DMS114 treated with DMSO at 0.1 percent for 48 hours (cell line): ENCODE measurements around the gene GALC.
A peak's percentile ranks its signal among the peaks of the same experiment; 100 is the strongest.

ENCODE experiments used
- DNase-seq: peaks from one replicate; lab custom pipeline; 2025; ENCODE audit not compliant: unreplicated experiment; lab: John Stamatoyannopoulos, UW

The GALC gene

DNA sequence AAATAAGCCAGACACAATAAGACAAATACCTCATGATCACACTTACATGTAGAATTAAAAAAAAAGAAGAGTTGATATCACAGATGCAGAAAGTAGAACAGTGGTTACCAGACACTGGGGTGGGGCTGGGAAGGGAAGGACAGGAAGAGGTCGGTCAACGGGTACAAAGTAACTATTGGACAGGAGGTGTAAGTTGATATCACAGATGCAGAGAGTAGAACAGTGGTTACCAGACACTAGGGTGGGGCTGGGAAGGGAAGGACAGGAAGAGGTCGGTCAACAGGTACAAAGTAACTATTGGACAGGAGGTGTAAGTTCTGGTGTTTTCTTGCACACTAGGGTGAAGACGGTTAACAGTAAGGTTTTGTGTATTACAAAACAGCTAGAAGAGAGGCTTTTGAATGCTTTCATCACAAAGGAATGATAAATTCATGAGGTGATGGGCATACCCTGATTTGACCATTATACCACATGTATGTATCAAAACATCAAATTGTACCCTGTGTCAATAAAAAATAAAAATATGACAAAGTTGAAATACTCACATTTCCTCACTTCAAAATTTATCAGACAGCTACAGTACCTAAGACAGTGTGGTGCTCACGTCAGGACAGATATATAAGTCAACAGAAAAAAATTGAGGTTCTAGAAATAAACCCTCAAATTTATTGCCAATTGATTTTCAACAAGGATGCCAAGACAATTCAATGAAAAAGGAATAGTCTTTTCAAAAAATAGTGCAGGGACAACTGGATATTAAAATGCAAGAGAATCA is 32.8 kb downstream of the GALC start:
- DNase-seq: no peak

DNA sequence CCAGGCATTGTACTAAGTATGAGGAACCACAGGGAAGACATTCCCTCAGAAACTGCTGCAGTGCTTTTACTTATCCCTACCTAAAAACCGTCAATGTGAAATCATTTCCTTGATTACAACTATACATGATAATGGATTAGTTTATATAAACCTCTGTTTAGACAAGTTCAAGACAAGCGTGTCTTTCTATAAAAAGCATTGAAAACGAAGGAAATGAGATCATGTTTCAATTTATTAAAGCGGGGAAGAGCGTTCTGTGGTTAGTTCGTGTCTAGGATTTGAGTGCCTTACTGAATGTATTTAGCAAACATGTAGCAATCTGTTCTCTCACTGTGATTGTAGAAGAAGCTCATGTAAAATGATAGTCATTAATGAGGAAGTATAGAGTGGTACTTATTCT is 37.5 kb downstream of the GALC start:
- no peak for DNase-seq

DNA sequence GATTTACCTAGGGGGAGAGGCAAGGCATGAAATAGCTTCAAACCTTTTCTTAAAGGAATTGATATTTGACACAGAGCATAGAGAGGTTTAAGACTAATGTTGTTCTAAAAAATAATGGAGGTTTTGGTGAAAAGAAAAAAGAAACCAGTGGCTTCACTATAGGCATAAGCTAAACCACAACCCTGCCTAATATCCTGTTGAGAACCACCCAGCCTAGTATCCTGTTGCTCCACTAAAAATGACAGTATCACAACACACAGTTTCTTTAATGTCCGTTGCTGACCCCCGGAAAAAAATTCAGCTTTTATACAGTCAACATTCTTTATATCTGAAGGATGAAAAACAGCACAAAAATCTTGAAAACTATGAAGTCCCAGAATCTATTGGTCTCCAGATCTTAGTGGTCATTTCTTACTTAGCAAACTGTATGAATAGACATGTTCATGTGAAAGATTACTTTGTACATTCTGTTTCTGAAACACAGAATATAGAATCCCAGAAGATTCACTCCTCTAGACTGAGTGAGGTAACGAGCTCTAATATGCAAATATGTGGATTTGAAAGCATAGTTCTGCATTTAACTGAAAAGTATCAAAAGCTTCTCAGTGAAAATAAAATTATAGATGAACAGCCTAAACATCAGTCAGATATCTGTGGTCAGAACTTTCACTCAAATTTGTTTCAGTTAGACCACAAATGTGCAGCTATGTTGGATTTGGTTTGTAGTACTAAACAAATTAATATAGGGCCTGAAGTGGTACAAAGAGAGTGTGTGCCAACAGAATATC is 40.5 kb downstream of the GALC start:
- DNase-seq: no peak

DNA sequence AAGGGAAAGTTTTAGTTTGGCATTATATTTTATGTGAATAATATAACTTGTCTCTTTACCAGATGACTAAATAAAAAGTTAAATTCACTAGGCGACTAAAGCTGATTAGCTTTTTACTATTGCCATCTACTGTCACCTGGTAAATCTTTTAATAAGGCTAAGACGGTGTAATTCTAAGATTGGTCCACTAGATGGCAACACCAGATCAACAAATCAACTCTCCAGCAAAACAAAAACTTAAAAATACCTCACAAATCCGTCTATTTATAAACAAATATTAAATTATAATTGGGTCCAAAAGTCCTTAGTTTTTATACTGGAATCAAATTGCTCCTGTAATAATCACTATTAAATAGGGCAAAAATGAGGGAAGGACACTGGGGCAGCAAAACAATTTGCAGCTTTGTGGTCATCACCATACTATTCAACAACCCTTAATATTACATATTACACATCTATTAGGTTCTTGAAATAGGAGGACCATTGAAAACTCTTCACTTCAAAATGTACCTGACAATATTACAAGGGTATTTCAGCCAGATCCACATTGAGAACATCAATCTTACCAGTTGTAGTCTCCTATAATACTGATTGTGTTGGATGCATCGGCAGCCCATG is 47.9 kb downstream of the GALC start:
- peak; percentile 21 for DNase-seq

DNA sequence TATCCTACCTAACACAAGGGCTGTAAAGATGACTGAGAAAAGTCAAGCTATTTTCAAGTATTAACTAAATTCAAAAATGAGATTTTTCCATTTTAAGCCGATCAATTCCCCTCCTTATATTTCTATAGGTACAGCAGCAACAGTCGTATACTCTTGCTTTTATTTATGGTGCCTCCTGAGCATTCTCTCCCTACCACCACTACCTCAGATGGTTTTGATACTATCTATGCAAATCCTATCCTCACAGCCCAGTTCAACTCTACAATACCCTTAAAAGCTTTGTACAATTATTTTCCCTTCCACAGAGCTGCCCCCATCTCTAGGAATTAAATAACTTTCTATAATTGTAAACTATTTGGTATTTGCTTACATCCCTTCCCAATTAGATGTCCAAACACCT is 52.1 kb downstream of the GALC start:
- no peak for DNase-seq

DNA sequence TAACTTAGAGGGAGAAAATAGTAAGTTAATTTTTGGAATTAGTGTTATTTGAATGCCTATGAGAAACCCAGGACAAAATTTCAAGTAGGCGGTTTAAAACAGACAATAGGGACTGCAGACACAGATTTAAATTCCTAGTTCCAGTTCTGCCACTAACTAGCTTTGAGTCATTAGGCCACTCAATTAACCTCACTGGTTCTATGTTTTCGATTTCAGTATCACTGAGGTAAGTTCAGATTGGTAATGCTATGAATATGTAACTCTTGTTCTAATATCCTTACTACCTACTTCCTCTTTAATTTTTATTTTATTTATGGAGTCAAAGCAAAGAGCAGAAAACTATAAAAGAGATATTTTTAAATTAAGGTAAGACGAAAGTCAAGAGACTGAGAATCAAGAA is 52.6 kb downstream of the GALC start:
- no peak for DNase-seq

DNA sequence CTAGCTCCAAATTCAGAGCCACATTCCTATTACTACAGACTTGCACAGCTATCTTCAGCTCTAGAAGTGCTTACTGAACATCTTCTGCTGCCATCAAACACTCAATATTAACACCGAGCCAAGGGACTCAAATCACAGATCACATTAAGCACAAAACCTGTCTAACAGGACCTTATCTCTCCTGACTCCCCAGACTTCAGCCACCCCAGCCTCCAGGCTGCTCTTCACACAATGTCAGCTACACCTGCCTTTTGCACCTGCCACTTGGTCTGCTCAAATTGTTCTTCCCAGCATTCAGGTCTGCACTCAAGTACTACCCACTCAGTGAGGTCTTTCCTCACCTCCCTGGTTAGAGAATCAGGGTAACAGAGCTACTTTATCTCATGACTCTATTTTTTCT is 57.1 kb downstream of the GALC start:
- no peak for DNase-seq

DNA sequence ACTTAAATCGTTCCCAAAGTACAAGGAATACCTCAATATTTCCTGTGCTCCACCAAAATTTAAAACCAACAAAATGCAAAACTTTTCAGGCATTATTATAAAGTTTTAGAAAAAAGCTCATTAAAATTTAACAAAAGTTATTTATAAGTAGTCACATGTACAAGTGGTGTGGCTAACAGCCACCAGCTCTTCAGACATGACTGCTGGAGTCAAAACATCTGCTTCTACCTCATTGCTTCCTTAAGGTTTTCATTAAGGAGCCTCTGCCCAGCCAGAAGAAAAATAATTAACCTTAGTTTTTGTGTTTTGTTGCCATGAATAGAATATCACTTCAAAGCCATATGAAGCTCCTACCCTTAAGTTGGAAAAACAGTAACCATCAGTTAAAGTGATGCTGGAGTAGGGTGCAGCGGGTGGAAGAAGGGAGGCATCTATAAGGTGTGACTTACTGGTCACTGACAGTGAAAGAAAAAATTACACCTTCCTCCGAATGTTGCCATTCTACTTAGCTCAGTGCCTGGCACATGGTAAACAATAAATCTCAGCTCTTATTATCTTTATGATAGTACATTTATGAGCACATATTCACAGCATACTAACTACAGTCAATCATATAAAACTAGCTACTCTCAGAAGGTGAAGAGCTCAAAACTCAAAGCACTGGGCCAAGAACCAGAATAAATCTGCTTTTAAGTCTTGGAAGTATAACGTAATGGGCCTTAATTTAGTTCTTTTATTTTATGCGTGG is 57.7 kb downstream of the GALC start:
- DNase-seq: no peak

DNA sequence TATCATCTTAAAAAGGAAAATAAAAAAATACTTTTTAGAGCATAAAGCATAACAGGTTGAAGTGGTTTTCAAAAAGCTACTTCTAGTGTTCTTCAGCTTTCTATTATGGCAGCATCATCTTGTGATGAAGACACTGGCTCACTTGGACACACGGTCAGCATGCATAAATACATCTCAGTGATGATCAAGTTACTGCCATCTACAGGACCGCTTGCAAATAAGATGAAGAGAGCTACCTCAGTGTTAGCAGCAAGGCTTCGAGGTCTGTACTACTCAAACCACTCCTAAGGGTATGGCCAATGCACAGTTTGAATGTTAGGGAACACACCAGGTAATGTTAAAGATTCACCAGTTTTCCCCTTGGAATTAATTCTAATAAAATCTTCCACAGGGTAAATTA is 58.8 kb downstream of the GALC start:
- no peak for DNase-seq

DNA sequence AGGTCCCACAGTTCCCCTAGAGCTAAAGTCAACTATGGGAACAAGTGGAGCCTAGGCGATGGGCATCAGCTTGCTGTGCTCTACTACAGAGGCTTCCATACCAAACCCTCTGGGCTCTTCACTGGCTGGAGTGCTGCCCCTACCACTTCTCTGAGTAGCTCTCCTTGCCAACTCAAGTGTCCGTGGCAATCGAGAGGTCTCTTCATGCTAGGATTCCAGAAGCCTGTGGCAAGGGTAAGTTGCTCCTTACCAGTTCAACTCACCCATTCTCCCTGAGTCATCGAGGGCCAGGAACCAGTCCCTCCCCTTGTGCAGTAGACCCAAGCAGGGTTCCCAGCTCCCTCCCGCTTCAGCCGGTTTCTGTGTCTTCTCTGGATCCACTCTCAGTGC is 76.1 kb downstream of the GALC start:
- DNase-seq: no peak

DNA sequence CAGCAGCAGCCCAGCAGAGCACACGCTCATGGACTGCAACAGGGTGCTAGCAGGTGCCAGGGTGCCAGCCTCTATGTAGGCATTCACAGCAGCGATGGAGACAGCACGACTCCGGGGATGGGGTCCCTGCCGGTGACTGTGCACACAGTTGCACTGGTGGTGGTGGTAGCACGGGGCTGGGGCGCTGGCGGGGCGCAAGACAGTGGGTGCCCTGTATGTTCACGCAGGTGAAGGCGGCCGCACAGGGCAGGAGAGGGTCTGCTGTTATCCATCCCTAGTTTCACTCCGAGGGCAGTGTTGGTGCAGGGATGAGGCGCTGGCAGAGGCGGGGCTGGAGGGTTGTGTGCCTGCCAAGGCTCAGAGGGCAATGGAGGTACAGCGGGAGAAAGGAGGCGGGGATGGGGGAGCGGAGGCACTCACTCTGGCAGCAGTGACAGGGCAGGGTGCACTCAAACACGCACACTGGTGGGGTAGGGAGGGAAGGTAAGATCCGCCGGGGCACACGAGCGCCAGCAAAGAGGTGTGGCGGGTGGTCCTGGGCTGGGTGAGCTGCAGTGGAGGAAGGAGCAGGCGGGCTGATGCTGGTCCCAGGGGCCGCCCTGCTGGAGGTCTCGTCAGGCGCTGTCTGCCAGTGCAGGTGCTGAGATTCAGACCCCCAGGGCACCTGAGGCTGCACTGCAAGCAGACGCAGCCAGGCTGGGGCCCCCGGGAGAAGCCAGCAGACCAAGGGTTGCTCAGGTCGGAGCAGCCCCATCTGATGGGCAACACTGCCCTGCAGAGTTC is 76.7 kb downstream of the GALC start:
- DNase-seq: no peak

DNA sequence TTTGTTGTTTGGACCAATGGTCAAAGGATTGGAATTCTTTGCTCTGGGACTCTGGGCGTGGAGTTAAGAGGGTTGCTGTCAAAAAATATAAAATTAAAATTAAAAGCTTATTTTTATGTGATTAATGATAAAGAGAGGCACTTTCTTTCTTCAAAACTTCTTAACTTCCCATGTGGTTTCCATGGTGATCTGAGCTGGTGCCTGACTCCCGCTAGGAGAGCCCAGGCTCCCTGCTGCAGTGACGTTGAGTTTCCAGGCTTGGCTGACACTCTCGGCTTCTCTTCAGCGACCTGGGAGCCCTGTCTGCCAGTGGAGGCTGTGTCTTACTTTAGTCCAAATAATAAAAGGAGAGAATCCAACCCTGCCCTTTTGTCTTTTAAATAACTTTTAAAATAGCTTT is 84.4 kb downstream of the GALC start:
- no peak for DNase-seq

DNA sequence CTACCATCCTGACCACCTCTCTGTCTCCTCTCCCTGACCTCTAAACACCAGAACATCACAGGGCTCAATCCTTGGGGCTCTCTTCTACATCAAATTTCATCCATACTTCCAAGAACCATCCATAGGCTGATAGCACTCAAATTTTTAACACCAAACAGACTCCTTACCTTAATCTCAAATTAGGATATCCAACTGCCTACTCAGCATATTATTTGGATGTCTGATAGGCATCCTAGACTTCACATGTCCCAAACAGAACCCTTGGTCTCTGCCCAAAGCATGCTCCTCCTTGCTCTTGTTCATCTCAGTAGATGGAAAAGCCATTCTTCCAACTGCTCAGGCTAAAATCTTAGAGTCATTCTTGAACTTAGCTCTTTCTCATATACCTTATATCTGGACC is 91.3 kb downstream of the GALC start:
- no peak for DNase-seq

DNA sequence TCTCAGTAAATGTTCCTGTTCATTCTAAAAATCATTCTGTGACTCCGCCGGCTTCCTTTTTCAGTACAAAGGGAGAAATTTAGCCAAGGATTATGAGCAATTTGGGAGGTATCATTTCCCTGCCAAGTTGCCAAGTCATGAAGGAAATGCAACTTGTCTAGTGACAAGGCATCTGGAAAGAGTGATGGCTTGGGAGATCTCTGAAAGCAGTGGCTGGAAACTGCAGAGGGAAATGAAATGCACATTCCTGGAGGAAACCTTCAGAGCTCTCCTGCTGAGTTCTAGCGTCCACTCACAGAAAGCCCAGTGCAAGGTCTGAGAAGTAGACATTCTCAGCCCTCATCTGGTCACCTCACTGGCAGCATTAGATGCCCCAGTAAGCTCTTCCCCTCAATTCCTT is 91.7 kb downstream of the GALC start:
- no peak for DNase-seq

DNA sequence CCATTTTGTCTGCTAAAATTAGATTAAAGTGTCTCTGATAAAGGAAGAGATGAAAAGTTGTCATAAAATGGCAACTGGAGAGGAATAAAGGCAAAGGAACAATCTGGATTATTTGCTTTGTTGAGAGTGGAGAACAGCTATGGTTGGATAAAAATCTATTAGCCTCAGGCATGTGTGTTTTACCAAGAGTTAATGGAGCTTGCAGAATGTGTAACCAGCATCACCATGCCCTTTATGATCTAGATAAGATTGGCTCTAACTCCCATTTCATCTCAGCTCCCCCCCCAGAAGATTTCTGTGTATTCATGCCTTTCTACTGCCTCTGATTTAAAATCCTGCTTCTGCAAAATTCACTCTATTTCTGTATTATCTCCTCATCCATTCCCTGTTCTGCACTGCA is 93.8 kb downstream of the GALC start:
- DNase-seq: no peak

DNA sequence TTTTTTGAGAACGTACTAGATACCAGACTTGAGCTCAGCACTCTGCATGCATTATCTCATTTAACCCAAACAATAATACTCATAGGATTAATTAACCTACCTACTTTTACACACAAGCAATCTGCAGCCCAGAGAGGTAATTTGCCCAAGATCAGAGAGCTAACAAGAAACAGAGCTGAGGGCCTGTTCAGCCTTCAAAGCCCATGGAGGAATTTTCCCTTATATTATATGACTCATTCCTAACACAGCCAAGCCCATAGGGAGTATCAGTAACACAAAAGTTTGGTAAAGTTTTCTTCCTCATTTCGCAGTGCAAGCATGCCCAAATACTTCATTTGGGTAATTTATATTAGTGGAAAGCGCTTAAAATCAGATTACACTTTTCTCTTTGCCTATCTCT is 94.7 kb downstream of the GALC start:
- DNase-seq: no peak

DNA sequence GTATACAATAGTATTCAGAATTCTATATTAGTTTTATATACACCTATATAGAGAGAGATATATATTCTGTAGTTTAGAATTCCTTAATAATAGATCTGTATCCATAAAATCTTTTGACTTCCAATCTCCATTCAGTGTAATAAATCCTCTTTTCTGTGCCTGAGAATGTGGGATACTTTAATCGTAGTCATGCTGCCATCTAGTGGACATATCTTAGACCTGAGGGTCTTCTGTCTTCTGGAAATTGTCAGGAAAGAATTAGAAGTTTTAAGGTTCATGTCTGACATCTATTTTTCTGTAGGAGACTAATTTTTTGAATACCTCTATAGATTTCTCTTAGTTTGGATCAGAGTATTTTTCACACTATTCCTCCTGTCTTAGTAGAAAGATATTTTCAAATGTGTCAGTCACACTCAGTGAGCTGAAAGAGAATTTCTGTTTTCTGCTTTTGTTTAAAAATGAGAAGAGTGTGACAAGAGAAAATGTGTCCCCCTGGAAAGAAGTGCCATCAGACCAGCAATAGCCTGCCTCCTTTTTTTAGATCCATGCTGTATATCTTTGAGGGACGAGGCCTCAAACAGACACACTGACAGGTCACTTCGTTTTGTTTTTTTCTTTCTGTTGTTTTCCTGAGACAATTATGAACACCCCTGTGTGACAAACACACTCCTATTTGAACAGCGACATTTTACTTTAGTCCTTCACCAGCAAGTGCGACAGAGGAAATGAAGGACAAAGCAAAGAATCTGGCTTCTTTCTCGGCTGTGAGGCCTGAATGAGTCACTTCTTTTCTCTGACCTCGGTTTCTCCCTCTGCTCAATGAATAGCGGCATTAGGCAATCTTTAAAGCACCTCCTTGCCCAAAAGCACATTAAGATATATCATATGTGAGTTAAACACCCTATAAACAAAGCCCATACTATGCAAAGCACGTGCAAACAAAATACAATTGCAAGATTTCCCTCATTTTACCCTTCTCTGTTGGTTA is 96.3 kb downstream of the GALC start:
- DNase-seq: peak; percentile 51

DNA sequence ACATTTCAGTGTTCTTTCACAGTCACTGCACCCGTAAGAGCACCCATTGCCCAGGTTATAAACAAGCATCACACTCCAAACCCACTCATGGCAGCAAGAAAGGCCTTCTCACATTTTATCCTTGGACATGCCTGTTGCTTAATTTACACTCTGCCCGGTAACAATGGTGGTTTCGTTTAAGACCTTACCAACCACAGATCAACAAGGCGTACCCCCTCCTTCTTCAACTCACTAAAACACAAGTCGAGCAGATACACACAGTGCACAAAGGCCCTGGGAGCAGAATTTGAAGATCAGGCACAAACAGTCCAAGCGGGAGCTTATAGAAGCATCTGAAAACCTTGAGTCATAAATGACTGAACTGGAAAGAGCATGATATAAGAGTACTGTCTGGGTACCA is 98.1 kb downstream of the GALC start:
- no peak for DNase-seq

DNA sequence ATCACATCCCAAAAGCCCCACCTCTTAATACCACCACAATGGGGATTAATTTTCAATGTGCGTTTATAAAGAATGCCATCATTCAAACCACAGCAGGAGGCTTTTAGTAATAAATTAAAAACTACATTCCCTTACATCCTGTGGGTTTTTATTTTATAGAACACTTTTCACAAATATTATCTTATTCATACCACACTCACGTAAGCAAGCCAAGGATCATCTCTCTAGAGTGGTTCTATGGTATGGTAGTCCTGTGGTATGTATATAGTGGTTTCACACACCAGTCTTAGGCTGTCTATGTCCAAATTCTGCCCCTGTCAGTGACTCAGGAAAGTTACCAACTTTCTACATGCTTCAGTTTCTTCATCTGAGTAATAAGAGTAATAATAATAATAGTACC is 100.2 kb downstream of the GALC start:
- DNase-seq: no peak
